NB4 (cell line): ENCODE measurements around the gene ERVMER34-1.

ENCODE experiments used
- MYC ChIP-seq: IDR thresholded peaks from 2 replicates; pipeline ENCODE4 v1.6.1; 2011; ENCODE audit warnings: low read depth, low read length
- POLR2A ChIP-seq: IDR thresholded peaks from 2 replicates; pipeline ENCODE4 v1.6.1; 2011; ENCODE audit warnings: mild to moderate bottlenecking; ENCODE audit not compliant: insufficient read length; ENCODE audit errors: extremely low read depth
- TF ChIP-seq, protein P1 (sequence below): IDR thresholded peaks from one replicate; pipeline ENCODE4 v1.5.1; 2012; ENCODE audit warnings: low read depth, low read length
- TF ChIP-seq, protein P2 (sequence below): IDR thresholded peaks from 2 replicates; pipeline ENCODE4 v1.6.1; 2011; ENCODE audit warnings: low read depth, low read length

DNA sequence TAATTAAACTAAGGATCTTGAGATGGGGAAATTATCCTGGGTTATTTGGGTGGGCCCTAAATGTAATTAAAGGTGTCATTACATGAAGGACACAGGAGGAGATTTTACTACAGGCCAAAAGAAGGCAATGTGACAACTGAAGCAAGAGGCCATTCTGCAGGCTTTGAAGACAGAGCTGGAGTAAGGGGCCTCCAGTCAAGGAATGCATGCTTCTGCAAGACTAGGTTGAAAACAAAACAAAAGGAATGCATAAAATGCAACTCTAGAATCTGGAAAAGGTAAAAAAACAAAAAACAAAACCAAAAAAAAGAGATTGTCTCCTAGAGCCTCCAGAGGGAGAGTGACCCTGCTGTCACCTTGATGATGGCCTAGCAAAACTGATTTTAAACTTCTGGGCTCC lies 21.6 kb downstream of the ERVMER34-1 start:
- TF ChIP-seq, protein P1, sequence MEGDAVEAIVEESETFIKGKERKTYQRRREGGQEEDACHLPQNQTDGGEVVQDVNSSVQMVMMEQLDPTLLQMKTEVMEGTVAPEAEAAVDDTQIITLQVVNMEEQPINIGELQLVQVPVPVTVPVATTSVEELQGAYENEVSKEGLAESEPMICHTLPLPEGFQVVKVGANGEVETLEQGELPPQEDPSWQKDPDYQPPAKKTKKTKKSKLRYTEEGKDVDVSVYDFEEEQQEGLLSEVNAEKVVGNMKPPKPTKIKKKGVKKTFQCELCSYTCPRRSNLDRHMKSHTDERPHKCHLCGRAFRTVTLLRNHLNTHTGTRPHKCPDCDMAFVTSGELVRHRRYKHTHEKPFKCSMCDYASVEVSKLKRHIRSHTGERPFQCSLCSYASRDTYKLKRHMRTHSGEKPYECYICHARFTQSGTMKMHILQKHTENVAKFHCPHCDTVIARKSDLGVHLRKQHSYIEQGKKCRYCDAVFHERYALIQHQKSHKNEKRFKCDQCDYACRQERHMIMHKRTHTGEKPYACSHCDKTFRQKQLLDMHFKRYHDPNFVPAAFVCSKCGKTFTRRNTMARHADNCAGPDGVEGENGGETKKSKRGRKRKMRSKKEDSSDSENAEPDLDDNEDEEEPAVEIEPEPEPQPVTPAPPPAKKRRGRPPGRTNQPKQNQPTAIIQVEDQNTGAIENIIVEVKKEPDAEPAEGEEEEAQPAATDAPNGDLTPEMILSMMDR = no peak
- TF ChIP-seq POLR2A (no peak), MYC (no peak)
- TF ChIP-seq, protein P2, sequence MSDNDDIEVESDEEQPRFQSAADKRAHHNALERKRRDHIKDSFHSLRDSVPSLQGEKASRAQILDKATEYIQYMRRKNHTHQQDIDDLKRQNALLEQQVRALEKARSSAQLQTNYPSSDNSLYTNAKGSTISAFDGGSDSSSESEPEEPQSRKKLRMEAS = no peak
